Neural crest cell (in vitro differentiated cells): ENCODE results near the gene MEF2D. TPM values are rescaled to one million over a fixed set of nuclear protein-coding genes. Genes with fewer than 3 reads are reported as not detected.

Experiments
- DNase-seq: peaks from one replicate; pipeline ENCODE4 v3.0.0; 2021; ENCODE audit warnings: low read depth, mixed read lengths, low spot score
- H3K27ac Mint-ChIP-seq: one replicate; pipeline ENCODE4 v1.8.0; 2021; ENCODE audit warnings: mild to moderate bottlenecking, mixed read lengths; ENCODE audit not compliant: unreplicated experiment
- H3K27me3 Mint-ChIP-seq: 2 replicates; pipeline ENCODE4 v1.8.0; 2021; ENCODE audit warnings: low read depth, mild to moderate bottlenecking, mixed read lengths
- H3K36me3 Mint-ChIP-seq: 2 replicates; pipeline ENCODE4 v1.8.0; 2021; ENCODE audit warnings: low read depth, mild to moderate bottlenecking, mixed read lengths
- H3K4me1 Mint-ChIP-seq: 2 replicates; pipeline ENCODE4 v1.8.0; 2021; ENCODE audit warnings: mixed read lengths
- H3K4me3 Mint-ChIP-seq: one replicate; pipeline ENCODE4 v1.8.0; 2021; ENCODE audit warnings: mild to moderate bottlenecking, mixed read lengths
- H3K9me3 Mint-ChIP-seq: 2 replicates; pipeline ENCODE4 v1.8.0; 2021; ENCODE audit warnings: mixed read lengths
- total RNA-seq: library from RNA; stranded (reverse); gene quantifications from 2 replicates; pipeline ENCODE4 v1.2.1, GENCODE V29; 2021
- TF ChIP-seq, protein P1 (sequence below): fragments of 200-600 bp; sonication (generic); conservative IDR thresholded peaks from 2 replicates; pipeline ENCODE4 v1.5.0; 2021; ENCODE audit warnings: antibody characterized with exemption, mild to moderate bottlenecking

The MEF2D gene
- total RNA-seq, 1 donor from 2014 or later: 17.3 TPM

DNA sequence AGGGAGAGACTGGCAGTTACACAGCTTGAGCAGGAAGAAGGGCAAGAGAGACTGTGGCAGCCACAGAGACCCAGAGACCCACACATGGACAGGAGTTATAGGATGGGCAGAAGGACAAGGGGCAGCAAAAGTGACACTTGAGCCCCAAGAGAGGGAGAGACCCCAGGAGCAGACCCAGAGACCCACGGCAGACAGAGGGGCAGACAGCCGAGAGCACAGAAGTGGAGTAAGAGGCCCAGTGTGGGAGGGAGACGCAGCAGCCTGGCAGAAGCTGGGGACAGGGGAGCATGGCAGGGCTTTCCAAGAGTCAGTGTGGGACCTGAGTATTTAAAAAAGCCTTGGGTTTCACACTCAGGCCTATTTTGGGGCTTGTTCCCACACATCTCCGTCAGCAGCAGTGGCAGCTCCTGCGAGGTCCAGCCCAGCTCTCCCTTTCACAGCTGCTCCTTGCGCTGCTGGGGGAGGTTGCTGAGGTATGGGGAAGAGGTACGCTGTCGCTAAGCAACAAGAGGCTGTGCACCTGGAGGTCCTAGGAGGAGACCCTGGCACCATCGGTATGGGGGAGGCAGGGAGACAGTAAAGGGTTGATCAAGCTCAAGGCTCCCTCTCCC, 9.0 kb upstream of the MEF2D start:
- no peak for DNase-seq
- H3K4me3 Mint-ChIP-seq: no peak overlapping the region
- H3K27ac Mint-ChIP-seq: no peak overlapping the region
- TF ChIP-seq, protein P1, sequence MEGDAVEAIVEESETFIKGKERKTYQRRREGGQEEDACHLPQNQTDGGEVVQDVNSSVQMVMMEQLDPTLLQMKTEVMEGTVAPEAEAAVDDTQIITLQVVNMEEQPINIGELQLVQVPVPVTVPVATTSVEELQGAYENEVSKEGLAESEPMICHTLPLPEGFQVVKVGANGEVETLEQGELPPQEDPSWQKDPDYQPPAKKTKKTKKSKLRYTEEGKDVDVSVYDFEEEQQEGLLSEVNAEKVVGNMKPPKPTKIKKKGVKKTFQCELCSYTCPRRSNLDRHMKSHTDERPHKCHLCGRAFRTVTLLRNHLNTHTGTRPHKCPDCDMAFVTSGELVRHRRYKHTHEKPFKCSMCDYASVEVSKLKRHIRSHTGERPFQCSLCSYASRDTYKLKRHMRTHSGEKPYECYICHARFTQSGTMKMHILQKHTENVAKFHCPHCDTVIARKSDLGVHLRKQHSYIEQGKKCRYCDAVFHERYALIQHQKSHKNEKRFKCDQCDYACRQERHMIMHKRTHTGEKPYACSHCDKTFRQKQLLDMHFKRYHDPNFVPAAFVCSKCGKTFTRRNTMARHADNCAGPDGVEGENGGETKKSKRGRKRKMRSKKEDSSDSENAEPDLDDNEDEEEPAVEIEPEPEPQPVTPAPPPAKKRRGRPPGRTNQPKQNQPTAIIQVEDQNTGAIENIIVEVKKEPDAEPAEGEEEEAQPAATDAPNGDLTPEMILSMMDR: no peak
- no peaks in the 10 kb centered on the region for H3K9me3 Mint-ChIP-seq
- peaks cover 15% of the 10 kb centered on the region for H3K4me1 Mint-ChIP-seq
- no peaks in the 10 kb centered on the region for H3K36me3 Mint-ChIP-seq
- H3K27me3 Mint-ChIP-seq: peaks cover 8% of the 10 kb centered on the region

DNA sequence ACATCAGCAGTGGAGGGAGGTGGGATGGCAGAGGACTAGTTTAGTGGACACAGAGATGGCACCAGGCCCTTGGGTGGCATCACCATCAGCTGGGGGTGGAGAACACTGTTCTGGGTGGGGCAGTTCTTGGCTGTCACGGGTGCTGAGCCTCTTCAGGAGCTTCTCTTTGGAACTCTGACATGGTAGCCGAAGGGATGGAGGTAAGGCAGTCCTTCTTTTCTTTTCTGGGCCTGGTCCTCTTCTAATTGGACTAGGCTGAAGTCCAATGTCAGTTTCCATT, 8.3 kb upstream of the MEF2D start:
- TF ChIP-seq, protein P1: no peak
- H3K4me1 Mint-ChIP-seq: peaks cover 22% of the 10 kb centered on the region

DNA sequence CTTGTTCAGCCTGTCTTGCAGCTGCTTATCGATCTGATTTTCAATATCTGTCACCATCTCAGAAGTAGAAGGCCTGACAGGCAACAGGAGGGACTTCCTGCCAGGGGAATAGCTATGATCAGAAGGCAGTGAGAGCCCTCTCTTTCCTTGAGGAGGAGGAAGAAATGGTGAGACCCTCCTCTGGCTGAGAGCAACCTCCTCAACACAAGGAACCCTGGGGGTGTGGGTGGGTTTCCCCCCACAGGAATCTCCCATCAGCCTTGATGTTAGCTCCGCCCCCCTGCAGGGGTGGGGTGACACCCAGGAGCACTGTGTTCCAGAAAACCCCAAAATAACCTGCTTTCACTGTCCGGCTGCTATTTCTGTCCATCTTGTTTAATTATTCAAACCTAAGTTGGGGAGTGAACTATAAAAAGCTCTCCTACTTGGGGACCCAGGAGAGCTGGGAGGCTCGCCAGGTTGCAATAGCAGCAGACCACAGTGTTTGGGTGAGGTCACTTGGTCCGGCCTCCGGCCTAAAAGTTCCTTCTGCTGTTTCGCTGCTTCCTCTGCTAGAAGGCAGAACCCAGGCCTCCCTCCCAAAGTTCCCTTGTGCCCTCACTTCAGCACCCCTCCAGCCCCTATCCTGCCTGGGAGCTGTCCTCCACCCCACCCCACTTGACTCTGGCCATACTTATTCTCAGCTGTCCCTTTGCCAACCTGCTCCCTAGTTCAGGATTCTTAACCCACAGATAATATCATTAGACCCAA, 7.8 kb upstream of the MEF2D start:
- H3K4me3 Mint-ChIP-seq: no peak overlapping the region
- no peaks in the 10 kb centered on the region for H3K36me3 Mint-ChIP-seq
- no peaks in the 10 kb centered on the region for H3K9me3 Mint-ChIP-seq
- TF ChIP-seq, protein P1: no peak
- peaks cover 23% of the 10 kb centered on the region for H3K4me1 Mint-ChIP-seq
- H3K27ac Mint-ChIP-seq: no peak overlapping the region
- peaks cover 8% of the 10 kb centered on the region for H3K27me3 Mint-ChIP-seq
- no peak for DNase-seq

More for the DNA sequence above, 8.3 kb upstream of the MEF2D start:
- no peaks in the 10 kb centered on the region for H3K36me3 Mint-ChIP-seq
- H3K27ac Mint-ChIP-seq: no peak overlapping the region
- H3K27me3 Mint-ChIP-seq: peaks cover 8% of the 10 kb centered on the region
- H3K9me3 Mint-ChIP-seq: no peaks in the 10 kb centered on the region
- no peak overlapping the region for H3K4me3 Mint-ChIP-seq
- DNase-seq: no peak

DNA sequence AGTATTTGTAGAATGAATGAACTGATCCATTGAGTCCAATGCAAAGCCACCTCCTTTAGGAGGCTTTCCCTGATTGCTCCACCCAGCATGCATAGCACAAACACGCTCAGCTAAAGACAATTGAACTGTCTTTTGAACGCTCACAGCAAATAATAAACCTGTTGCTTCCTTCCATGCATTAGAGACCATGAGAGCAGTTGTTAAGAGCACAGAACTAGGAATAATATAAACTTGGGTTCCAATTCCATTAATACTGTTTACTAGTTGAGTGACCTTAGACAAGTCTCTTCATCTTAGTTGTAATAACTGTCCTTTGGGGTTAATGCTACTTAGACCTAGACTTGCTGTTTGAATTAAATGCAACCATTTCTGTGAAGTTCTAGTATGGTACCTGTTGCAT, 5.9 kb upstream of the MEF2D start:
- Mint-ChIP-seq H3K9me3 (no peaks in the 10 kb centered on the region), H3K27ac (no peak overlapping the region)

DNA sequence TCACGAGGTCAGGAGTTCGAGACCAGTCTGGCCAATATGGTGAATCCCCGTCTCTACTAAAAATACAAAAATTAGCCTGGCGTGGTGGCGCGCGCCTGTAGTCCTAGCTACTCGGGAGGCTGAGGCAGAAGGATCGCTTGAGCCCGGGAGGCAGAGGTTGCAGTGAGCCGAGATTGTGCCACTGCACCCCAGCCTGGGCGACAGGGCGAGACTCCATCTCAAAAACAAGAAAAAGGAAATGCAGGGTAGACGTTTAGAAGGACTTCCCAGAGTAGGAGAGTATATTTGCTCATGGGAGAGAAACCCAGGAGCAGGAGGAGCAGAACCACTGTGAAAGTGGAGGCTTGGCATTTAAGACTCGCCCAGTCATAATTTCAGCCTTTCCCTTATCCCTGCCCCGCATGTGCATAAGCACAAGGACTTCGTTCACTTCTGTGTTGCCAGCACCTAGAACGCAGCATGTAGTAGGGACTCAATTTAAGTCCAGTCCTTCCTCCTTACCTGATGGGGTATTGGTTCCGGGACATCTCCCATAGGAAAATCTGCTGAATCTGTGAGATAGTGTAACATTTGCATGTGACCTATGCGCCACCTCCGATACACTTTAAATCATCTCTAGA, 5.2 kb upstream of the MEF2D start:
- TF ChIP-seq, protein P1: no peak
- no peaks in the 10 kb centered on the region for H3K36me3 Mint-ChIP-seq
- peaks cover 36% of the 10 kb centered on the region for H3K4me1 Mint-ChIP-seq
- H3K27me3 Mint-ChIP-seq: no peaks in the 10 kb centered on the region
- no peak for DNase-seq
- H3K27ac Mint-ChIP-seq: peak overlapping the region; percentile 81
- H3K4me3 Mint-ChIP-seq: peak overlapping the region; percentile 86
- no peaks in the 10 kb centered on the region for H3K9me3 Mint-ChIP-seq

More for the DNA sequence above, 5.9 kb upstream of the MEF2D start:
- Mint-ChIP-seq H3K4me1 (peaks cover 33% of the 10 kb centered on the region), H3K4me3 (no peak overlapping the region), H3K36me3 (no peaks in the 10 kb centered on the region), H3K27me3 (no peaks in the 10 kb centered on the region)
- DNase-seq: no peak
- TF ChIP-seq, protein P1: no peak
